Hepatocyte (in vitro differentiated cells): Measurements from ENCODE around the gene ZNF710.

Source experiments
- EZH2 ChIP-seq: fragments of 200-600 bp; sonication (generic); IDR thresholded peaks from 2 replicates; pipeline ENCODE4 v1.6.1; 2016; ENCODE audit warnings: antibody characterized with exemption, mild to moderate bottlenecking, borderline replicate concordance
- TF ChIP-seq, protein P1 (sequence below): fragments of 200-600 bp; sonication (generic); IDR thresholded peaks from 2 replicates; pipeline ENCODE4 v1.5.1; 2016; ENCODE audit warnings: antibody characterized with exemption, mild to moderate bottlenecking; ENCODE audit not compliant: poor library complexity

DNA sequence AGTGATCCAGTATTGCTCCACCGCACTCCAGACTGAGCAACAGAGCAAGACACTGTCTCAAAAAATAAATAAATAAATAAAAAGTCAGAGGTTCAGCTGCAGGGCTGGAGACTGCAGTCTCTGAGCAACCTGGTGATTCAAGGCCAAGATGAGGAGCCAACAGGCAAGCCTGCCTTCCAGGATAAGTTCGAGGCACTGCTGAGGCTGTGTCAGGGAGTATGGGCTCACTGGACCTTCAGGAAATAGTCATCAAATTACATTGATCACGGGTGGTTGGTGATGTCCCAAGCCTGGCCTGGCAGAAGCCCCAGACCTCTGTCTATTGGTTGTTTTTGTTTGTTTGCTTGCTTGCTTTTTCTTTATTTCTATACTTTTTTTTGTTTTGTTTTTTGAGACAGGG, 59.7 kb downstream of the ZNF710 start:
- TF ChIP-seq, protein P1, sequence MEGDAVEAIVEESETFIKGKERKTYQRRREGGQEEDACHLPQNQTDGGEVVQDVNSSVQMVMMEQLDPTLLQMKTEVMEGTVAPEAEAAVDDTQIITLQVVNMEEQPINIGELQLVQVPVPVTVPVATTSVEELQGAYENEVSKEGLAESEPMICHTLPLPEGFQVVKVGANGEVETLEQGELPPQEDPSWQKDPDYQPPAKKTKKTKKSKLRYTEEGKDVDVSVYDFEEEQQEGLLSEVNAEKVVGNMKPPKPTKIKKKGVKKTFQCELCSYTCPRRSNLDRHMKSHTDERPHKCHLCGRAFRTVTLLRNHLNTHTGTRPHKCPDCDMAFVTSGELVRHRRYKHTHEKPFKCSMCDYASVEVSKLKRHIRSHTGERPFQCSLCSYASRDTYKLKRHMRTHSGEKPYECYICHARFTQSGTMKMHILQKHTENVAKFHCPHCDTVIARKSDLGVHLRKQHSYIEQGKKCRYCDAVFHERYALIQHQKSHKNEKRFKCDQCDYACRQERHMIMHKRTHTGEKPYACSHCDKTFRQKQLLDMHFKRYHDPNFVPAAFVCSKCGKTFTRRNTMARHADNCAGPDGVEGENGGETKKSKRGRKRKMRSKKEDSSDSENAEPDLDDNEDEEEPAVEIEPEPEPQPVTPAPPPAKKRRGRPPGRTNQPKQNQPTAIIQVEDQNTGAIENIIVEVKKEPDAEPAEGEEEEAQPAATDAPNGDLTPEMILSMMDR, result no peak
- no peak for TF ChIP-seq EZH2
